HG02763 (cell line): ENCODE measurements around the gene CCDC88B.
"Not testable (repeated sequence)": the region's sequence is repeated elsewhere in the genome, so short reads cannot be mapped to it uniquely, and the experiment has no call there.

Experiments
- ATAC-seq: cut with Tn5 transposase; IDR thresholded peaks from one replicate; pipeline ENCODE4 v1.9.1; 2021; ENCODE audit warnings: mild to moderate bottlenecking, moderate library complexity; ENCODE audit not compliant: unreplicated experiment

Gene CCDC88B

DNA sequence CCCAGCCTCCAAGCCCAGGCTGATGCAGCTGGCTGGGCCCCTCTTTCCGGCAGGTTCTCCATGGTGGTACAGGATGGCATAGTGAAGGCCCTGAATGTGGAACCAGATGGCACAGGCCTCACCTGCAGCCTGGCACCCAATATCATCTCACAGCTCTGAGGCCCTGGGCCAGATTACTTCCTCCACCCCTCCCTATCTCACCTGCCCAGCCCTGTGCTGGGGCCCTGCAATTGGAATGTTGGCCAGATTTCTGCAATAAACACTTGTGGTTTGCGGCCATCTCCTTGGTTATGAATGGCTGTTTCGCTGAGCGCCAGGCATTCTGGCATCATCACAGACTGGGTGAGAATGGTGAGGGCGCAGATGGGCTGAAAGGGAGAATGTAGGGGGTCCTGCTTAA is 18.5 kb upstream of the CCDC88B start:
- ATAC-seq, result no peak

DNA sequence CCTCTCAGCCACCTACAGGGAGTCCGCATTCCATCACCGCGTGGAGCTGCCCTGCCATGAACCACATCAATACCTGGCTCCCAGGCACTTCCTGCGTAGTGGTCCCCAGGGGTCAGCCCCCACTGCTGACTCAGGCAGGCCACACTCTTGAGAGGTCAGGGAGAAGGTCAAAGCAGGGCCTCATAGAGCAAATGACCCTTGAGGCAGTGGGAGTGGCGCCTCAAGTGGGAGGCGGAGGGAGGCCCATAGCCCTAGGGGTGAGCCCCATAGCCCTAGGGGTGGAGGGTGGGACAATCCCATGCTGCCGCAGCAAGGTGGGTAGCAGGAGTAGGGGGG is 17.1 kb upstream of the CCDC88B start:
- no peak for ATAC-seq

DNA sequence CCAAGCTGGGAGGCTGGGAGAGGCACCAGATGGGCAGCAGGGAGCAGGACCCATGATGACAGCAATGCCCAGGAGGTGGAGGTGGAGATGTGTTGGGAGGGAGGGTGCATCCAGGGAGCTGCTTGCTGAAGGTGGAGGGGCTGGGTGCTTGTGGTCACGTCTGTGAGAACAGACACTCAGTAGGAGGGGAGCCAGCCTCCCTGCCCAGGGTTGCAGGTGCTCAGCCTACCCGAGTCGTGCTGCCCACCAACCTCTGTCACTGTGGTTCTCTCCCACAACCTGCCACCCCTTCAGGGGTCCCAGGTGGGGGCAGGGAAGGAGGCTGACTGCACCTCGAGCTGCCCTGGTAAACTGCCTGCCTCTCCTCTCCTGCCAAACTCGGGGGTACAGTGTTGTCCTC is 16.6 kb upstream of the CCDC88B start:
- ATAC-seq, result no peak

DNA sequence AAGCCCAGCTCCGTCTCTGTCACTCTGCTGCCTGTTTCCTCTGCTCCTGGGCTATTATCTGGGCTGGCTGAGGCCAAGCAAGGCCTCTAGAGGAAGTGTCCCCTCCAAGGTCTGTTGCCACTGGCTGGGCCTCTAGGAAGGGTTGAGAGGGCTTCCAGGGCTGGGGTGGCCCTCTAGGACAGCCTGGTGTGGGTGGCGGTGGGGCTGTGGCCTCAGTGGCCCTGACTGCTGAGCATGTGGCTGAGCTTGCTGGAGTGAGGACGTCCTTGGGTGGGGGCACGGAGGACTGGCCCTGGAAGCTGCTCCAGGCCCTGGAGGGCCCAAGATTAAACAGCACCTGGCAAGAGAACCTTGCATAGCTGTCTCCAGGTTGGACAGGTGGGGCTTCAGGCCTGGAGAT is 16.0 kb upstream of the CCDC88B start:
- not testable (repeated sequence) for ATAC-seq

DNA sequence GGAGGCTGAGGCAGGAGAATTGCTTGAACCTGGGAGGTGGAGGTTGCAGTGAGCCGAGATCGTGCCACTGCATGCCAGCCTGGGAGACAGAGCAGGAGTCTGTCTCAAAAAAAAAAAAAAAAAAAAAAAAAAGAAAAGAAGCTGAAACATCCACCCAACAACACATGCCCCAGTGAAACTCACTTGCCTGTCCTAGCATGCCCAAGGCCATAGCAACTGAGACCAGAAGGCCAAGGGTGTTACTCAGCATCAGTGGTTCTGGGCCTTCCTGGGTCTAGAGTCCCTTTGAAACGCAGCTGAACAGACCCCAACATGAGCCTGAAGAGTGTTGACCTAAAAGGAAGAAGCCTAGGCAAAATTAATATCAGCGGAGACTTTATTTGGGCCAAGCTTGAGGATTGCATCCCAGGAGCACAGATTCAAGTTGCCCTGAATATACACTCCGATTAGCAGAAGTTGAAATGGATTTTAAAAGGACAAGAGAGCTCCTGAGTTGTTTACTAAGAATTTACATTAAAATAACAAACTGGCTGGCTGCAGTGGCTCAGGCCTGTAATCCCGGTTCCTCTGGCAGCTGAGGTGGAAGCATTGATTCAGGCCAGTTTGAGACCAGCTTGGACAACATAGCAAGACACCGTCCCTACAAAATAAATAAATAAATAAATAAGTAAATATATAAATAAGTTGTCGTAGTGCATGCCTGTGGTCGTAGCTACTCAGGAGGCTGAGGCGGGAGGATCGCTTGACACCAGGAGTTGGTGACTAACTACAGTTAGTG is 15.1 kb upstream of the CCDC88B start:
- no peak for ATAC-seq

DNA sequence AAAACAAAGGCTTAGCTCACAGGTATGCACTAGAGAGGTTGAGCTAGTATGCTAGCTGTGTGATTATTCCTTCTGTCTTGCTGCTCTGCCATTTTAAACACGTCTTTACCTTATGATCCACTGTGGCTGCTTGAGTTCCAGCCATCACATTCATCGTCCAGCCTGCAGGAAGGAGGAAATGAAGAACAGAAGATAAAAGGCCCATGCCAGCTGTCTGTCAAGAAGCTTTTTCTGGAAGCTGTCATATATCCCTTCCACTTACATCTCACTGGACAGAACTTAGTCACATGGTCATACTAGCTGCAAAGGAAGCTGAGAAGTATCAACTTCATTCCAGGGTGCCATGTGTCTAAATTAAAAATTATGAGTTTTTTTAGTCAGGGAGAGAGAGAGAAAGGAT is 12.6 kb upstream of the CCDC88B start:
- no peak for ATAC-seq

DNA sequence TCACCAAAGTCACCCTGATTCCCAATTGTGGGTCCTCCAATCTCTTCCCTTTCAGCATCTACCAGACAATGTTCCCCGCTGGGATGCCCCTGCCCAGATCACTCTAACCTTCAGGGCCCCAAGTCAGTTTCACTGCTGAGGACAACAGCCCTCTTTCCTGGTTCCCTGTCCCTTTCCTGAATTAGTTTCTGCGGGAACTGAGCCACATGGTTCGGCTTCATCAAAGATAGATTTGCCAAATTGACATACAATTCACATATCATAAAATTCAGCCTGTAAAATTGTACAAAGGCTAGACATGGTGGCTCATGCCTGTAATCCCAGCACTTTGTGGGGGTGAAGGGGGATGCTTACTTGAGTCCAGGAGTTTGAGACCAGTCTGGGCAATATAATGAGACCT is 12.0 kb upstream of the CCDC88B start:
- ATAC-seq, result no peak

DNA sequence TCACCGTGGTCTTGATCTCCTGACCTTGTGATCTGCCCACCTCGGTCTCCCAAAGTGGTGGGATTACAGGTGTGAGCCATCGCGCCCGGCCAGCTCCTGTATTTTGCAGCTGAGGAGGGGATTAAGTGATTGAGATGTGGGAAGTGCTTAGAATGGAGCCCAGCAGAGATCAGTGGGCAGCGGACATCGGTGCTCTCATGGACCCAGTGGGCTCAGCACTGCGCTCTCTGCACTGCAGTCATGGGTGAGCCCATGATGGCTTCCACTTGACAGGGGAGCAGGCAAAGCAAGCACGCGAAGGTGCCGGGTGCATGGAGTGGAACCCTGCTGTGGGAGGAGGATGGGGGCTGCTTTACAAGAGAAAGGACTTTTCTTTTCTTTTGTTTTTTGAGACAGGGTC is 9.1 kb upstream of the CCDC88B start:
- ATAC-seq, result no peak

DNA sequence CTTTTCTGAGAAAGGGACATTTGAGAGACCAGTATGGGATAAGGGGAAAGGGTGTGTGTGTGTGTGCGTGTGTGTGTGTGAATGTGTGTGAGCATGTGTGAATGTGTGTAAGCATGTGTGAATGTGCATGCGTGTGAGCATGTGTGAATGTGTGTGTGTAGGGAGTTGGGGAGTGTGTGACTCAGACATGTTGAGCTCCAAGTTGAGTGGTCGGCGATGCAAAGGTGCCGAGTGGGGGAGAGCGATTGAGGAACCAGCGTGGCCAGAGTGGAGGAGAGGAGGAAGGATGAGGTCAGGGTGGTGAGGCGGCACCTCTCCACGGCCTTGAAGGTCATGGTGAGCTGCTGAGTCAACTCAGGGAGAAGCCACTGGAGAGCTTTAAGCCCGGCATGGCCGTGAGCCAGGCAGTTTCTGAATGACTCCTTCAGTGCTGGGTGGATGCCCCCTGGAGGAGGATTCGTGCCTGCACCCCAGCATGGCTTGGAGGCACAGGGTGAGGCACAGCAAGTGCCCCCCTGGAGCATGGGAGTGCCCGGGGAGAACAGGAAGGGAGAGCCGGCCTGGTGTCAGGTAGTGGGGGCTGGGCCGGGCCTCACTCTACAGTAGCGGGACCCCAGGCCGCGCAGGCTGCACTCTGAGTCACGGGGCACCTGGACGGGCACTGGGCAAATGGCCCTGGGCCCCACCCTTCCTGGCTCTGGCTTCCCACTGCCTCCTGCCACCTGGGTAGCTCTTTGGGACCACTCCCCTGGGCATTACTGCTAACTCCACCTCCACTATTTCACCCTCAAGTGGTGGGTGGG is 8.2 kb upstream of the CCDC88B start:
- no peak for ATAC-seq

DNA sequence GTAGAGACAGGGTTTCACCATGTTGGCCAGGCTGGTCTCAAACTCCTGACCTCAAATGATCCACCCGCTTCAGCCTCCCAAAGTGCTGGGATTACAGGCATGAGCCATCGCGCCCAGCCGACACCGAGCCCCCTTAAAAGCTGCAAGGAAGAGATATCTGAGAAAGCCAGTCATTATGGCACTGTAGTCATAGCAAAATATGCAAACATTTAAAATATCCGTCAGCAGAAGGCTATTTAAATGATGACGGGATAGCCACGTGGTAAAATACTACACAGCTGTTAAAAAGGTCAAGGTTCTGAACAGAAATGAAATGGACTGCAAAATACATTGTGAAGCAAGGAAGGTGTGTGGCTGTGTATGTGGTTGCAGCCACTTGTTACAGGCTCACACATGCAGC is 6.4 kb upstream of the CCDC88B start:
- no peak for ATAC-seq

DNA sequence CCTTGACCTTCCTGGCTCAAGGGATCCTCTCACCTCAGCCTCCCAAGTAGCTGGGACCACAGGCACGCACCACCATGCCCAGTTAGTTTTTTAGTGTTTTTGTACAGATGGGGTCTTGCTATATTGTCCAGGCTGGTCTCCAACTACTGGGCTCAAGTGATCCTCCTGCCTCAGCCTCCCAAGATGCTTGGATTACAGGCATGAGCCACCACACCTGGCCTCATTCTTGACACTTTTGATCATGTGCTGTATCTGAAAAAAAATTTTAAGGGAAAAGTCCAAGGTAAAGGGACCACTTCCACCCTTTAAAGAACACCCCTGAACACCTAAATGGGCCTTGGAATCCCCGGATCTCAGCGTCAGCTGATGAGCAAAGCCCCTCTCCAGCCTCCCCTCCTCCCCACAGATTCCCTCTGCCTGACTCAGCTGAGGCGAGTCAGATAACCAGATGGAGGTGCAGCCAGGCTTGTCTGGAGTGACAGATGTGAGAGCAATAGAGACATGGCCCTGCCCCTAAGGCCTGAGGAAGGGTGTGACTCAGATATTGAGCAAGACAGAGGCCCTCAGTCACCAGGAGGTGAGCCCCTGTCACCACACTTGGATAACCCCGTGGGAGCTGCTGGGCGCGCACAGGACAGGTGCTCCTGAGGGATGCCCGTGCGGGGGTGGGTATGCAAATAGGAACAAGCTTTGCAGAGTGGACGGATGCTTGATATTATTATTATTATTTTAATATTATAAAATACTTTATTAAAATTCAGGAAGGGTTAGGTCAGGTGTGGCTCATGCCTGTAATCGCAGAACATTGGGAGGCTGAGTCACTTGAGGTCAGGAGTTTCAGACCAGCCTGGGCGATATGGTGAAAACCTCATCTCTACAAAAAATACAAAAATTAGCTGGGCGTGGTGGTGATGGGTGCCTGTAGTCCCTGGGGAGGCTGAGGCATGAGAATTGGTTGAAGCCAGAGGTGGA is 5.0 kb upstream of the CCDC88B start:
- ATAC-seq, result peak; percentile 66

DNA sequence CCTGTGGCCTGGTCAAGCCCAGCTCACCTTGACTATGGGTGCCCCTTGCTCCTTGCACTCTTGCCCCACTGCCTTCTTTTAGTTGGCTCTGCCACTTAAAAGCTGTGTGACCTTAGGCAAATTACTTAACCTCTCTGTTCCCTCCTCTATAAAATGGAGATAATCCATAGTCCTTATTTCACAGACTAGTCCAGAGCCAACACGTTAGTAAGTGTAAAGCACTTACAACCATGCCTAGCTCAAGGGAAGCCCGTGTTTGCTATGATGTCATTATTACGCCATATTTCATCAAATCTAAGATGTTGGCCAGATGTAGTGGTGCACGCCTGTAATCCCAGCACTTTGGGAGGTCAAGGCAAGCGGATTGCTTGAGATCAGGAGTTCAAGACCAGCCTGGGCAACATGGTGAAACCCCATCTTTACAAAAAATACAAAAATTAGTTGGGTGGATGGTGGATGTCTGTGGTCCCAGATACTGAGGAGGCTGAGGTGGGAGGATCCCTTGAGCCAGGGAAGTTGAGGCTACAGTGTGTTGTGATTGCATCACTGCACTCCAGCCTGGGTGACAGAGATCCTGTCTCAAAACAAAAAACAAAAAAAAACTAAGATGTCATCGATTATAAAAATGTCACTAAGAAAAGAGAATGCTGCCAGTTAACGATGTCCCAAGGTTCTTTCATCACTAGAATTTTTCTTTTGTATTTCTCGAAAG is 2.3 kb upstream of the CCDC88B start:
- ATAC-seq, result no peak

DNA sequence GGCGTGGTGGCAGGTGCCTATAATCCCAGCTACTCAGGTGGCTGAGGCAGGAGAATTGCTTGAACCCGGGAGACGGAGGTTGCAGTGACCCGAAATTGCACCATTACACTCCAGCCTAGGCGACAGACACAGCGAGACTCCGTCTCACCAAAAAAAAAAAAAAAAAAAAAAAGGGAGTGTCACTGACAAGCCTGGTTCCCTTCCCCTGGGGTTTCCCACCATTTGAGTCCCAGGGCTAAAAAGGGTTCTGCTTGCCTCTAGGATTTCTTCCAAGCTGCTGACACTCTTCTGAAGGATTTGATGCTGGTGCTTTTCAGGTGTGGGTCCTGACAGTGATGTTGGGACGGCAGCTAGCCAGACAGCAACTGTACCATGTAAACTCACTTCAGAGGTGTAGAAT is 1.3 kb upstream of the CCDC88B start:
- ATAC-seq, result no peak

DNA sequence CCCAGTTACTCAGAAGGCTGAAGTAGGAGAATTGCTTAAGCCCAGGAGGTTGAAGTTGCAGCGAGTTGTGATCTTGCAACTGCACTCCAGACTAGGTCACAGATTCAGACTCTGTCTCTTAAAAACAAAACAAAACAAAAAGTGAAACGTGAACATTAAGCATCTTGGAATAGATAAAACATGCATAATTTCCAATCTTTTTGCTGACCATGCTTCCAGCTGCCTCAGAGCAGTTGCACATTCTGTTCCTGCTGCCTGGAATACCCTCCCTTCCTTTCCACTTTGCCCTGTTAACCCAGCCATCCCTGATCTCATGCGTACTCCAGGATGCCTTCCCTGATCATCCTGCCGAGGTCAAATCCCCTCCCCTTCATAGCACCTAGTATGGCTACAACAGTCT is 718 bp upstream of the CCDC88B start:
- no peak for ATAC-seq

DNA sequence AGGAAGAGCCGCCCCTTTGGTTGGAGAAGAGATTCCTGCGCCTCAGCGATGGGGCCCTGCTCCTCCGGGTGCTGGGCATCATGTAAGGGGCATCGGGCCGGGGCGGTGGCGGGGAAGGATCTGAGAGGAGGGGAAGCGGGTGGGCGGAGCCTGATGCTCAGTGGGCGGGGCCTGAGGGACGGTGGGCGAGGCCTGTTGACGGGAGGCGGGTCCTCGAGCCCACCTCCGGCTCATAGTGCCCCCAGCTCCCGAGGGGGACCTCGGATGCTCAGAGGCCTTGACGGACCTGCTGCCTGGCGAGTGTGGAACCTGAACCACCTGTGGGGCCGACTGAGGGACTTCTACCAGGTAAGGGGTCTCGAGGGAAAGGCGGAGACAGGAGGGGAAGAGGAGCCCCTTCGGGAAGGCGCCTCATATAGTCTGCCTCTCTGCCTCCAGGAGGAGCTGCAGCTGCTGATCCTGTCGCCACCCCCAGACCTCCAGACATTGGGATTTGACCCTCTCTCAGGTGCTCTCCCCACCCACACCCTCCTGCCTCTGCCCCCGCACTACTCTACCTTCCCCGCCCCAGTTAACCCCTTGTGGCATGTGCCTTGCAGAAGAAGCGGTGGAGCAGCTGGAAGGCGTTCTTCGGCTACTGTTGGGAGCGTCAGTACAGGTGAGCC is 799 bp downstream of the CCDC88B start:
- ATAC-seq, result peak; percentile 40

DNA sequence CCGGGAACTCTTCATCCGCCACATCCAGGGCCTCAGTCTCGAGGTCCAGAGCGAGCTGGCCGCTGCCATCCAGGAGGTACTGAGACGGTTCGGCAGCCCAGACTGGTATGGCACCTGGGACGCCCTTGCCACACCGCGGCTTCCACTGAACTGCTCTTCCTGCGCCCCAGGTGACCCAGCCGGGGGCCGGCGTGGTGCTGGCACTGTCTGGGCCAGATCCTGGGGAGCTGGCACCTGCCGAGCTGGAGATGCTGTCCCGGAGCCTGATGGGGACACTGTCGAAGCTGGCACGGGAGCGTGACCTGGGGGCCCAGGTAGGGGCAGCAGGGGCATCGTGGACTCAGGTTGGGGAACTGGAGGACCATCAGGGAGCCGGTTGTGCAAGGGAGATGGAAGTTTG is 1.4 kb downstream of the CCDC88B start:
- ATAC-seq, result no peak

DNA sequence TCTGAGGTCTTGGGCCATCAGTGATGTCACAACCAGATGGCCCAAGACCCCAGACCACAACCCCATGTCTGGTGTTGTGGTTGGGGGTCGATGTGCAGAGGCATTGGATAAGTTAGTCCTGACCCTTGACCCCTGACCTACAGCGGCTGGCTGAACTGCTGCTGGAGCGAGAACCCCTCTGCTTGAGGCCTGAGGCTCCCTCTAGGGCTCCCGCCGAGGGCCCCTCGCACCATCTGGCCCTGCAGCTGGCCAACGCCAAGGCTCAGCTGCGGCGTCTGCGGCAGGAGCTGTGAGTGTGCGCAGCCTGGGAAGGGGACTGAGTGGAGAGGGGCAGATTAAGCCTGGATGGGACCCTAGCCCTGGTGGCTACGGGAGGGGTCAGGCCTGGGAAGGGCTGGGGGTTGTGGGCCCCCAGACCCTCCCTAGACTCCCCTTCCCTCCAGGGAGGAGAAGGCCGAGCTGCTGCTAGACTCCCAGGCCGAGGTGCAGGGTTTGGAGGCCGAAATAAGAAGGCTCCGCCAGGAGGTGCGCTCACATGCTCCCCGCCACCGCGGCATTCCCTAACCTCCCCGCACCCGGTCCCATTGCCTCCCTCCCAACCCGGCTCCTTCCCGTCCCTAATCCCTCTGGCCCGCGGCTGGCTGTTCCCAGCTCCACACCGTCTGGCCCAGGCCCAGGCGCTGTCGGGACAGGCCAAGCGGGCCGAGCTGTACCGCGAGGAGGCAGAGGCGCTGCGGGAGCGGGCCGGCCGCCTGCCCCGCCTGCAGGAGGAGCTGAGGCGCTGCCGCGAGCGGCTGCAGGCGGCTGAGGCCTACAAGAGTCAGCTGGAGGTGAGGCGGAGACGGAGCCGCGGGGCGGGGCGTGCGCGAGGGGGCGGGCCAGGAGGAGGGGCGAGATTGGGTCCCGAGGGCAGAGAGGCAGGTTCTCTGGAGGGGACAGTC is 2.1 kb downstream of the CCDC88B start:
- no peak for ATAC-seq

DNA sequence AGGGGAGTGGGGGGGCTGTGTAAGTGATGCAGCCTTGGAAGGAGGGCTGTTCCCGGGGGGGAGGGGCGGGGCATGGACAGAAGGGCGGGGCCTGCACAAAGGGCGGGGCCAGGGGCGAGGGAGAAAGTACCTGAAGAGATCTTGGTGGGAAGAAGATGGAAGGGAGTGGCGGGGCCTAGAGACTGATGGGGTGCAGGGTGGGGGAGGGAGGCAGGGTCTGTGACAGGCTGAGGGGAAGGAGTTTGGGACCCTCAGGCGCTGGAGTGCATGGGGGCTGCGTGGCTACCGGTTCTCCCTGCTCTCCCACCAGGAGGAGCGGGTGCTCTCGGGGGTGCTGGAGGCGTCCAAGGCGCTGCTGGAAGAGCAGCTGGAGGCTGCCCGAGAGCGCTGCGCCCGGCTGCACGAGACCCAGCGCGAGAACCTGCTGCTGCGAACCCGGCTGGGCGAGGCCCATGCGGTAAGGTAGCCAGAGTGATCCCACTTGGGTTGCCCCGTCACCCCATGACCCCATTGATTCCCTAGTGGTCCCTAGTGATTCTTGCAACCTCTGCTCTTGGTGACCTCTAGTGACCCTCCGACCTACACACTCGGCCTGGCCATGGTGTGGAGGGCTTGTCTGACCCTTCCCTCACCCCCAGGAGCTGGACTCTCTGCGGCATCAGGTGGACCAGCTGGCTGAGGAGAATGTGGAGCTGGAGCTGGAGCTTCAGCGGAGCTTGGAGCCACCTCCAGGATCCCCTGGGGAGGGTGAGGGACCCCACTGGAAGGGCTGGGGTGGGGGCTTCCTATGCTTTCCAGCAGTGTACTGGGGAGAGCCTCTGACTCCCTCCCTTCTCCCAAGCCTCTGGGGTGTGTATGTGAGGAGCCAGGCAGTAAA is 3.1 kb downstream of the CCDC88B start:
- ATAC-seq, result no peak
